Cardiac fibroblast (primary cell): Measurements from ENCODE around the gene DNAJC30.

Experiments
- DNase-seq, 2 donors: peaks; one replicate each; pipeline versions ENCODE4 v3.0.0 to v3.0.0-alpha.2; 2010; ENCODE audit warnings: low read depth in 2 of 2
- H3K4me3 ChIP-seq, 2 donors: replicated peaks in 1 of 2; 1 replicate in 1 of 2; 2 replicates in 1 of 2; pipeline ENCODE4 v1.5.1; 2011; ENCODE audit warnings: low read depth in 2 of 2, low read length in 2 of 2, mild to moderate bottlenecking in 2 of 2, moderate library complexity in 1 of 2
- TF ChIP-seq, protein P1 (sequence below): IDR thresholded peaks from one replicate; pipeline ENCODE4 v1.5.1; 2011; ENCODE audit warnings: low read depth, mild to moderate bottlenecking, low read length, inconsistent platforms

Gene DNAJC30

DNA sequence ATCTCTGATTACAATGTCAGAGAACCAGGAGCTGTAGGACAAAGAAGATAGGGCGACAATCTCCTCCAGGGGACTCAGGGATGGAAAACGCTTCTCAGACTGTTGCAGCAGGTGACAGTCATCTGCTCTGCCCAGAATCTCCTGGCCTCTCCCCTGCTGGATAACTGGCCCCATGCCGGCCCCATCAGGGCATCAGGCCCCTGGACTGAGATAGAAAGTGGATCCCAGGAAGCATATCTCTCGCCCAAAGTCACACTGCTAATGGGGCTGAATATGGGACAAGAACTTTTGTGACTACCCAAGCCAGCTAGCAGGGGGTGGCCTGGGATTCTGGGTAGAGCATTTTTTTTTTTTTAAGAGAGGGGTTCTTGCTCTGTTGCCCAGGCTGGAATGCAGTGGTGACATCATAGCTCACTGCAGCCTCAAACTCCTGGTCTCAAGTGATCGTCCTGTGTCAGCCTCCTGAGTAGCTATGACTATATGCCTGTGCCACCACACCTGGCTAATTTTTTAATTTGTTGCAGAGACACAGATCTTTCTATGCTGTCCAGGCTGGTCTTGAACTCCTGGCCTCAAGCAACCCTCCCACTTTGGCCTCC lies 38.5 kb downstream of the DNAJC30 start:
- TF ChIP-seq, protein P1, sequence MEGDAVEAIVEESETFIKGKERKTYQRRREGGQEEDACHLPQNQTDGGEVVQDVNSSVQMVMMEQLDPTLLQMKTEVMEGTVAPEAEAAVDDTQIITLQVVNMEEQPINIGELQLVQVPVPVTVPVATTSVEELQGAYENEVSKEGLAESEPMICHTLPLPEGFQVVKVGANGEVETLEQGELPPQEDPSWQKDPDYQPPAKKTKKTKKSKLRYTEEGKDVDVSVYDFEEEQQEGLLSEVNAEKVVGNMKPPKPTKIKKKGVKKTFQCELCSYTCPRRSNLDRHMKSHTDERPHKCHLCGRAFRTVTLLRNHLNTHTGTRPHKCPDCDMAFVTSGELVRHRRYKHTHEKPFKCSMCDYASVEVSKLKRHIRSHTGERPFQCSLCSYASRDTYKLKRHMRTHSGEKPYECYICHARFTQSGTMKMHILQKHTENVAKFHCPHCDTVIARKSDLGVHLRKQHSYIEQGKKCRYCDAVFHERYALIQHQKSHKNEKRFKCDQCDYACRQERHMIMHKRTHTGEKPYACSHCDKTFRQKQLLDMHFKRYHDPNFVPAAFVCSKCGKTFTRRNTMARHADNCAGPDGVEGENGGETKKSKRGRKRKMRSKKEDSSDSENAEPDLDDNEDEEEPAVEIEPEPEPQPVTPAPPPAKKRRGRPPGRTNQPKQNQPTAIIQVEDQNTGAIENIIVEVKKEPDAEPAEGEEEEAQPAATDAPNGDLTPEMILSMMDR = no peak
- DNase-seq = no peak
- H3K4me3 ChIP-seq = no peak overlapping the region

DNA sequence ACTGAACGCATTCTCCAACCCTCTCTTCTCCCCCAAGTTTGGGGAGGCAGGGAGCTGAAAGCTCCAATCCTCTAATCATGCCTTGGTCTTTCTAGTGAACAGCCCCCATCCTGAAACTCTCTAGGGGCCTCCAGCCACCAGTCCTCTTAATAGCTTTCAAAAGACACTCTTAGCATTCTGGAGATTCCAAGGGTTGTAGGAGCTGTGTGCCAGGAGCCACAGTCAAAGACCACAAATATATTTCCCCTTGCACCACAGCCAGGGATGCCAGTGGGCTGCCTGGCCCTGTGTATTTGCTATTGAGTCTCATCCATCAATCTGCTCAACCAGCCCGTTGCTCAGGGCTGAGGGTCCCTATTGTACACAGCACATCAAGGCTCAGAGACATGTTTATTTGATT lies 40.4 kb downstream of the DNAJC30 start:
- no peak for DNase-seq
- TF ChIP-seq, protein P1 = no peak
- H3K4me3 ChIP-seq = no peak overlapping the region

DNA sequence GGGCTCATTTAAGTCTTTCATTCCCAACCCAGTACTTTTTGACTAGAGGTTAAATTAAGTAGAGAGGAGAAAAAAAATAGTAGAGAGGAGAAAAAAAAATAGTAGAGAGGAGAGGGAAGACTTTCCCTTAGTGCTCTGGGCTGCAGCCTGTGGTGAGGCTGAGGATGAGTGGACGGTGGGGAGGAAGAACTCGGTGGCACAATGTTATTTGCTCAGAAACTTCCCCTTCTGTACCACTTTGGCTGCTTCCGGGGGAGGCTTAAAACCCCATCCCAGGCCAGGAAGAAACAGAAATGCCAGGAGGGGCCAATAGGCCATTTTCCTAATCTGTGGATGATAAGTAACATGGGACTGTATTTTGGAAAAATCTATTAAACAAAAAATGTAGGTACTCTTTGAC lies 44.3 kb downstream of the DNAJC30 start:
- no peak for DNase-seq
- no peak overlapping the region for H3K4me3 ChIP-seq
- TF ChIP-seq, protein P1 = no peak

DNA sequence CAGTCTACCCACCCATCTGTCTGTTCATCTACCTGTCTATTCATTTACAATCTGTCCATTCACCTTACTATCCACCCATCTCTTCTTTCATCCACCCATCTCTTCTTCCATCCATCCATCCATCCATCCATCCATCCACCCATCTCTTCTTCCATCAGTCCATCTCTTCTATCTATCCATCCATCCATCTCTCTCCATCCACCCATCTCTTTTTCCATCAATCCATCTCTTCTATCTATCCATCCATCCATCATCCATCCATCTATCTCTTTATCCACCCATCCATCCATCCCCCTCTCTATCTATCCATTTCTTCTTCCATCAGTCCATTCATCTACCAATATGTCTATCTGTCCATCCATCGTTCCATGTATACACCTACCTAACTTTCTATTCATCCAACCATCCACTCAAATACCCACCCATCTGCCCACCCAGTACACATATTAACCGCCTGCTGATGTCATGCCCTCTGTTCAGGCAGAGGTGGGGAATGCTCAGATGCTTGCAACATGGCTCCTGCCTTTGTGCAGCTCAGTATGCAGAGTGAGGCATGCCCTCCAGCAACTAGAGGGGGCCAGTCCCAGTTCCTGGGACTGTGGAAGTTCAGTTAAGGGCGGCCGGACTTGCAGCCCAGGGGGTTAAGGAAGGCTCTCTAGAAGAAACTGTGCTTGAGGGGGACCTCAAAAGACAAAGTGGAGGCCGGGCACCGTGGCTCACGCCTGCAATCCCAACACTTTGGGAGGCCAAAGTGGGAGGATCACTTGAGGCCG lies 47.6 kb downstream of the DNAJC30 start:
- no peak overlapping the region for H3K4me3 ChIP-seq
- TF ChIP-seq, protein P1 = no peak
- DNase-seq = no peak

DNA sequence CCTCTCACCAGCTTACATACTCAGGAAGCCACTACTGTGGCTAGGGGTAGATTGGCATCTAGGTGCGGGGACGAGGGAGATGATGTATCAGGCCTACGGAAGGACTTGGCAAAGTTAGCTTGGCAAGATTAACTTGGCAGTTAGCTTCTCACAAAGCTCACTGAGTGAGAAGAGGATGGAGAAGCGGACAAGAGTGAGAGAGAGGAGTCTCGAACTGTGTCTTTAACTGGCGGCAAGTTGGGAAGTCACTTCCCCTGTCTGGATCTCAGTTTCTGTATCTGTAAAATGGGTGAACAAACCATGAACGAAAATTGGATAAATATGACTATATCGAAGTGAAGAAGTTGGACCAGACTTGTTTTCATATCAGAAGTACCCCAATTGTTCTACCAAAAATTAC lies 49.4 kb downstream of the DNAJC30 start:
- H3K4me3 ChIP-seq = no peak overlapping the region
- TF ChIP-seq, protein P1 = no peak
- no peak for DNase-seq

DNA sequence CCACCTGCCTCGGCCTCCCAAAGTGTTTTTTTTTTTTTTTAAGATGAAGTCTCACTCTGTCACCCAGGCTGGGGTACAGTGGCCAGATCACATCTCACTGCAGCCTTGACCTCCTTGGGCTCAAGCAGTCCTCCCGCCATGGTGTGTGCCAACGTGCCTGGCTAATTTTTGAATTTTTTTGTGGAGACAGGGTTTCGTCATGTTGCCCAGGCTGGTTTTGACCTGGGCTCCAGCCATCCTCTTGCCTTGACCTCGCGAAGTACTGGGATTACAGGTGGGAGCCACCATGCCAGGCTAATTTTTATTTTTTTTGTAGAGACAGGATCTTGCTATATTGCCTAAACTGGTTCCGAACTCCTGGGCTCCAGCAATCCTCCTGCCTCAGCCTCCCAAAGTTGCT lies 49.9 kb downstream of the DNAJC30 start:
- TF ChIP-seq, protein P1 = no peak
- no peak overlapping the region for H3K4me3 ChIP-seq
- DNase-seq = no peak
